Activated naive CD4-positive, alpha-beta T cell (primary cell): ENCODE measurements around the gene ZFAND2A.
"Not testable (repeated sequence)": the region's sequence is repeated elsewhere in the genome, so short reads cannot be mapped to it uniquely, and the experiment has no call there.

Source experiments
- DNase-seq, 4 experiments: peaks; one replicate each; lab custom pipeline; 2025; lab: John Stamatoyannopoulos, UW

ZFAND2A gene

GRCh38 chr7:1175597-1175966 lies 15.6 kb upstream of the ZFAND2A start:
- DNase-seq = no peak

- no peak for DNase-seq
Measured at GRCh38 chr7:1174881-1175596, 15.0 kb upstream of the ZFAND2A start.

GRCh38 chr7:1174002-1174401 lies 14.0 kb upstream of the ZFAND2A start:
- DNase-seq = no peak

DNA sequence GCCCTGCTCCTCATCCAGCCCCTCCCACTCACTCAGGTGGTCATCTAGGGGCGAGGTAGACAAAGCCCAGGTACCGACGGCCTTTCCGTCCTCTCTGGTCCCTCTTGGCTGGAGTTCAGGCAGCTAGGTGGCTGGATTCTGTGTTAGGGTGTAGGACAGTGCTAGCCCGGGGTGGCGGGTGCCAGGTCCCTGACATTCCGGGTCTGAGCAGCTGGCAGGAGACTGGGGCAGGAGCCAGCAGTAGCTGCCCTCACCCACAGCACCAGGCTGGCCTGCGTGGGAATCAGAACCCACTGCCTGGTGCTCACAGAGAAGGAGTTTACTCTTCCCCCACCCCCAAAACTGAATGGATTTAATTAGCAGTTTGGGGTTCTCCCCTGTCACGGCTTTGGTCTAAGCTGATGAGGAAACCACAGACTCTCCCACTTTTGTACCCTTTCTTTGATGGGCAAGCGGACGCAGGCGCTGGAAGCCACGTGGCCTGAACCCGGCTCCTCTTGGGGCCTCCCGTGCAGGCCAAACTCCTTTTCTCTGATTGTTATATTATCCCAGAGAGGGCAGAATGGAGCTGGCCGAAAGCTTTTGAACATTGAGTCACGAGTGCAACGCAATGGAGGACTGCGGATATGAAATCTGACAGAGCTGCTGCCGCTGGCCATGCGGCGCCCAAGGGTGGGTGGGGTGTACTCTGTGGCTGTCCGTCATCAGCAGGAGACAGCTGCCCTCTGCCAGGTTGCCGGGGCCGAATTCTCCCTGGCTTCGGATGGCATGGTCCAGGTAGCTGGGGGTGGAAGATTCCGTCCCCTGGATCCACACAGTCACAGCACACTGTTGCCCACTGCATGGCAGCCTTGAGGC lies 12.9 kb upstream of the ZFAND2A start:
- DNase-seq = no peak

GRCh38 chr7:1171516-1171915 lies 11.5 kb upstream of the ZFAND2A start:
- not testable (repeated sequence) for DNase-seq

DNA sequence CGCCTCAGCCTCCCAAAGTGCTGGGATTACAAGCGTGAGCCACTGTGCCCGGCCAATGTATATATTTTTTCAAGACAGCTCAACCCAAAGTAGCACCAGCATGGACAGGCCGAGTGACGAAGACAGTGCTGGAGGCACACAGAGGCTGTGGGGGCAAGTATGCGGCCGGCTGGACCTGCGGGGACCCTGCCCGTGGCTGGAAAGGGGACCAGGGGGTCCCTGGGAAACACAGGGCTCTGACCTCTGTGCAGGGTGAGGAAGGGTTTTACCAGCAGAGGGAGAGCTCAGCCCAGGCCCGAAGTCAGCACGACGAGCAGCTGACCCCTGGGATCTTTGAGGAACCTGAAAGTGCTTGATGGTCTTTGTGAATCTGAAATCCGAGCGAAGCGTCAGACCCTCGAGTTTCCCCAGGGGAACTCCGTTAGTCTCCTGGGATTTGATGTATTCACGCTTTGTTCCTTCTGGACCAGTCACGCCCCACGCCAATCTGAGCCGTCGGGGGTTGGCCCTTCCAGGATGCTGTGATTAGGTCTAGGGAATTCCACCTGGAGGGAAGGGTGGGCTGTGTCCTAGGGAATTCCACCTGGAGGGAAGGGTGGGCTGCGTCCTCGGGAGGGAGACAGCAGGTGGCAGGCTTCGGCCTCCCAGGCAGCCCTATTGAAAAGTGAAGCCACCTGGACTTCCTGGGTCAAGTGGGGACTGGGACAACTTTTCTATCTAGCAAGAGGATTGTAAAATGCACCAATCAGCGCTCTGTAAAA lies 10.9 kb upstream of the ZFAND2A start:
- DNase-seq = no peak

DNA sequence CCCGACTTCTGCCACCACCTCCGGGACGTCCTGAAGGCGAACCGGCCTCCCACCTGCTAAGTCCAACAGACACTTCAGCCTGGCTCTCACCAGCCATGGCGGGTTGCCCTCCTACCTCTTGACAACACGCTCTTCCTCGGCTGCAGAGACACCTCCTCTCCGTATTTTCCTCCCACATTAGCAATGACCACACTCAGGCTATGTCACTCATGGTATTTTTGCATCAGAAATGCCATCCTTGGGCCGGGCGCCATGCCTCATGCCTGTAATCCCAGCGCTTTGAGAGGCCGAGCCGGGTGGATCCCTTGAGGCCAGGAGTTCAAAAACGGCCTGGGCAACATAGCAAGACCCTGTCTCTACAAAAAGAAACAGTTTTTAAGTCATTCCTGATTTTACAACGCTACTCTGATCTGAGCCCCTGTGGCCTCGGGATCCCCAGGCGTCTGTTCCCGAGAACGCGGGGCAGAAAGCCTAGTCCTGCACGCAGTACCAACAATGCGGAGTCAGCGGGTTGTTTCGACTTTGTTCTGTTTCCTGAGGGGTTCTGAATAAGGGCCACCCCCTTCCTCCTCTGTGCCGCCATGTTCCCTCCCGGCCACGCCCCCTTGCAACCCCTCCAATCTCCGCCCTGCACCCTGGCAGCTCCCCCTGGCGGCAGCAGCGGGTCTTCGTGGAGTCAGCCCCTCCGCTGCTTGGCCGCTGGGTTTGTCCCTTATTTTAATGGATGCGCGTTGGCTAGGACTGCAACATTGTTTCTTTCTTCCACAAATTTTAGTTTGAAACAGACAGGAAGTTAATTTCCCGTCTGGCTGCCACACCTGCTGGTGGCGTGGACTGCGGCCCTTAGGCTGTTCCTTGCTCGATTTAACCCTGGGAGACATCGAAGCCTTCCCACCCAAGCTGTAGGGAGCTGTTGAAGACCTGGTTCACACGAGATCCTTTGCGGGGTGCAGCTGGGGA lies 9.7 kb upstream of the ZFAND2A start:
- DNase-seq = peak; percentile 35 to 93 (median 63)

DNA sequence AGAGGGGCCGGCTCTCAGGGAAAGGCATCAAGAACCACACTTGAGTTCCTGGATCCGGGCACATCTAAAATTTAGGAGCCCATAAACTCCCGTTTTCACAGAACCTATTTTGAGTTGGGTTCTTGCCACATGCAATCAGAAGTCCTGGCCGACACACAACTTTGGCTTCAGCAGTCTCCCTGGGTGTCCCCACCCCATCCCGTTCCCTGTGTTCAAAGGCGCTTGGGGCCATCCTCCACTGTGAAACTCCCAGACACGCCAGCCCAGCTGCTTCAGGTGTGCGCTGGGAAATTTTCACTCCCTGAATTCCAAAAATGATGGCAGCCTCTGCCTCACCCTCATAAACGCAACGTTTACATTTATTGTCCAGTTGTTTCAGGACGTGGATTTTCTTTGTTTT lies 8.4 kb upstream of the ZFAND2A start:
- no peak for DNase-seq

DNA sequence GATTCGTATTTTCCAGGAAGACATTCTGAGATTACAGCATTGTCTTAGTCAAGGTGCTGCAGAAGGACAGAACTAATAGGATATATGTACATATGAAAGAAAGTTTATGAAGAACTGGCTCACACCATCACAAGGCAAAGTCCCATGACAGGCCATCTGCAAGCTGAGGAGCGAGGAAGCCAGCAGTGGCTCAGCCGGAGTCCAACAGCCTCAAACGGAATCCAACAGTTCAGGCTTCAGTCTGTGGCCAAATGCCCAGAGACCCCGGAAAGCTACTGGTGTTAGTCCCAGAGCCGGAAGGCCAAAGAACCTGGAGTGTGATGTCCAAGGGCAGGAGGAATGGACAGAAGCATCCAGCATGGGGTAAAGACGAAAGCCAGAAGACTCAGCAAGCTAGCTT lies 4.4 kb upstream of the ZFAND2A start:
- DNase-seq = no peak

- DNase-seq = no peak
Measured at GRCh38 chr7:1163121-1163520, 3.1 kb upstream of the ZFAND2A start.

DNA sequence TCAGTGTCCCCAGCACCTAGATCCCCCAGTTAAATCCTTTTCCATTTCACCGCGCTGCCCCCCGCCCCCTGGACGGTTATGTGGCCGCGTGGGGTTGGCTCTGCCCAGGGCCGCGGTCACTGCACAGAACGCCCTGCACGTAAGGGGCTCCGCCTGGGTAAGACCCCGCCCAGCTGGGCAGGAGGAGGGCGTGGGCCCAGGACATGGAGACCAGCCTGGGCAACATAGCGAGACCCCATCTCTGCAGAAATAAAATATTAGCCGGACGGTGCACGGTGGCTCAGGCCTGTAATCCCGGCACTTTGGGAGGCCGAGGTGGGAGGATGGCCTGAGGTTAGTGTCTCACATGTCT lies 650 bp upstream of the ZFAND2A start:
- no peak for DNase-seq

GRCh38 chr7:1159231-1159630 lies 765 bp downstream of the ZFAND2A start:
- not testable (repeated sequence) for DNase-seq

DNA sequence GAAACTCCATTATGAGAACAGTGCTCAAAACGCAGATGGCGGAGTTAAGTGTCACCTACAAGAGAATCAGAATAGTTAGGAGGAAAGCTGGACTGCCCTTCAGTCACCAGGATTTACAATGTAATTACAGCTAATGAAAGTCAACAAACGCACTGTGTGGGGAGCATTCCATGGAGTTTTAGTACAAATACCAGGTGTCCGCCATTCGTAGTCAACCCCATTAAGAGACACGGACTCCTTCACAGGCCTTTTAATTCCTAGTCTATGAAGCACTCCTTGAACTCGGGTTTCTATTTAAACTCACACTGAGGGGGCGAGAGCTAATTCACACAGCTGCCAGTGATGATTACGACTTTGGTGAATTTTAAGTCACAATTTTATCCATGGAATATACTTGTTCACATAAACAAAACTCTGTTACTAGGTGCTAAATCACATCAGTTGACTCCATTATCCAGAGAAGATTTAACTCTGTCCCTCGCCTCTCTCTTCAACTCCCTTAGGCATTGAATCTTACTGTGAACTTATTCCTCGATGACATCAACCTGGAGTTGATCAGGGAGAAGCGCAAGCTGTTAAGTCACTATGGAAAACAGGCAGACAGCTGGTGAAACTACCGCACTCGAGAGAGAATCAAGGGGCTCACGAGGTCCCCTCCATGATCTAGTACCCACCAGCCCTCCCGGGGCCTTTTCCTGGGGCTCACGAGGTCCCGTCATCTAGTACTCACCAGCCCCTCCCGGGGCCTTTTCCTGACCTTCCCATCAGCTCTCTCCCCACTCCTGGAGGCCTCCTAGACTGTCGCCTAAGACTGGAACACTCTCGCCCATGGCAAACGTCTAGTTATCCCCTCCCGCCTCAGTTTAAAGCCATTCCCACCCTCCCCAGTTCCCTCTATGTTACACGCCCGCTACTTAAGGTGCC lies 1.5 kb downstream of the ZFAND2A start:
- no peak for DNase-seq

DNA sequence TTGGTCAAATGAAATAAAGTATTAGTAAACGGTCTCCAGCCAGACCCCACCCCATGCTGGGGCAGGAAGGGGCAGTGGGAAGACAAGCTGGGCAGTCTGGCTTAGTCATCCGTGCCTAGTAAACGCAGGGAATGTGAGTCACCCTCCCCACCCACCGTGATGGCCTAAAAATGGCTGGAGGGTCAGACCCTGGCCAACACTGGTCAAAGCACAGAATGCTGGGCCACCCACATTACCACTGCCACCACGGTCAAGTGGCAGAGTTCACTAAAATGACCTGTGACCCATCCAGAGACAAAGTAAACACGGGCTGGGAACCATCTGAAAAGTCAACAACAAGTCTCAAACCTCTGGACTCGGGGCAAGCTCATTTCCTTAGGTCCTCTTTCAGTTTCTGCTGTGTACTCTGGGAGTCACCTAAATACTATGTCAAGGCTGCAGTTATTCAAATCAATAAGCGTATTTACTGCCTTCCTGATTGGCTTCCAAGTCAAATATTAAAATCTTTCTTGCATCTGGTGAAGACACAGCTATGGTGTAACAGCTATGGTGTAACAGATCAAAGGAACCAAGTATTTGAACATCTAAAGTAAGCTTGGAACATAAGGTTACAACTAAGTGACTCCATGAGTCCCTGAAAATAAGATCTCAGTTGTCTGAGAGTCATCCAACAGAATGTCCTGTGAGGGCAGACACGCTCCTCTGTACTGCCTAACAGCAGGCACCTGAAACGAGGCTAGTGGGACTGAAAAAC lies 3.0 kb downstream of the ZFAND2A start:
- DNase-seq = no peak

DNA sequence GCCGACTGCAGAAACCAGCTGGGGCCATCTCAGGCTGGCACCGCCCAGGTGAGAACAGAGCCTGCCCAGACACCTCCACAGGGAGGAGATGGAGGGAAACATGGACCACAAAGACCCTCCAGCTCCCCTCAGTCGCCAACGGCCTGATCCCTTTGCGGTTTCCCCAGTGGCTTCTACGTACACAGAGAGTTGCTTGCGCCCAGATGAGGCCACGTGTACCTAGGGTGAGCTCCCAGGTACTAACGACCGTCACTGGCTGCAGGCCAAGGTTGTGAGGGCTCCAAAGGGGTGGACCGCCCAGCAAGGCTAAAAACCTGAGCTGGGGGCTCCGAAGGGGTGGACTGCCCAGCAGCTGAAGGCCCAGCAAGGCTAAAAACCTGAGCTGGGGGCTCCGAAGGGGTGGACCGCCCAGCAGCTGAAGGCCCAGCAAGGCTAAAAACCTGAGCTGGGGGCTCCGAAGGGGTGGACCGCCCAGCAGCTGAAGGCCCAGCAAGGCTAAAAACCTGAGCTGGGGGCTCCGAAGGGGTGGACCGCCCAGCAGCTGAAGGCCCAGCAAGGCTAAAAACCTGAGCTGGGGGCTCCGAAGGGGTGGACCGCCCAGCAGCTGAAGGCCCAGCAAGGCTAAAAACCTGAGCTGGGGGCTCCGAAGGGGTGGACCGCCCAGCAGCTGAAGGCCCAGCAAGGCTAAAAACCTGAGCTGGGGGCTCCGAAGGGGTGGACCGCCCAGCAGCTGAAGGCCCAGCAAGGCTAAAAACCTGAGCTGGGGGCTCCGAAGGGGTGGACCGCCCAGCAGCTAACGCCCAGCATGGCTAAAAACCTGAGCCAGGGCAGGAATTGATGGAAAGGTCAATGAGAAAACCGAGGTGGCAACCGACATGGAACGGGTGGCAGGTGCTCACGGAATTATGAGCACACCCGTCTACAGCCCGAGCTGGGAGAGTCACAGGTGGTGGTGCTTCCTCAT lies 3.9 kb downstream of the ZFAND2A start:
- not testable (repeated sequence) for DNase-seq

GRCh38 chr7:1154172-1154739 lies 5.7 kb downstream of the ZFAND2A start:
- no peak for DNase-seq

DNA sequence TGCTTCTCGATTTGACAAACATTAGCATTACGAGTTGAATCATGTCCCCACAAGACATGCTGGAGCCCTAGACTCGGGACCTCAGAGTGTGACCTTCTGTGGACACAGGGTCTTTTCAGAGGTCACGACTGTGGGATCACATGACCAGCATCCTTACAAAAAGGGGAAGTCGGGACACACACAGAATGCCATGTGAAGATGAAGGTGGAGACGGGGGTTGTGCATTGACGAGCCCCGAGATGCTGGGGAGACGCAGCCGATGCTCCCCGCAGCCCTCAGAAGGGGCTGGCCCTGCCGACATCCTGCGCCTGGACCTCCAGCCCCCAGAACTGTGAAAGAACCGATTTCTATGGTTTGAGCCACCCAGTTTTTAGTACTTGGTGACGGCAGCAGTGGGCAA lies 7.5 kb downstream of the ZFAND2A start:
- DNase-seq = no peak
